ENCODE measurements around the gene ERCC1.

- TF ChIP-seq EZH2 (IDR thresholded peaks at IDR 0.05; ENCODE audit: low read length, unreplicated experiment) (no peak), CTCF (conservative IDR thresholded peaks at IDR 0.05; ENCODE audit: low read depth, low read length) (no peak)
Measured at GRCh38 chr19:45421947-45422498, 1.7 kb downstream of the ERCC1 start.

All from PC-3 (cell line).